GM21529 (cell line): ENCODE data around the gene ACOXL.
A peak's percentile ranks its signal among the peaks of the same experiment; 100 is the strongest.
"Not testable (repeated sequence)": the region's sequence is repeated elsewhere in the genome, so short reads cannot be mapped to it uniquely, and the experiment has no call there.

Experiments used
- ATAC-seq: cut with Tn5 transposase; IDR thresholded peaks from one replicate; pipeline ENCODE4 v1.9.1; 2021; ENCODE audit not compliant: unreplicated experiment

The ACOXL gene

GRCh38 chr2:110852541-110853263, 120.3 kb downstream of the ACOXL start:
- no peak for ATAC-seq

GRCh38 chr2:110853516-110853915, 121.1 kb downstream of the ACOXL start:
- no peak for ATAC-seq

- no peak for ATAC-seq
Measured at GRCh38 chr2:110853948-110854347, 121.6 kb downstream of the ACOXL start.

GRCh38 chr2:110854355-110855081, 122.1 kb downstream of the ACOXL start:
- ATAC-seq = no peak

GRCh38 chr2:110855841-110856240, 123.5 kb downstream of the ACOXL start:
- ATAC-seq = not testable (repeated sequence)

GRCh38 chr2:110858135-110858725, 125.9 kb downstream of the ACOXL start:
- ATAC-seq = peak; percentile 89

- ATAC-seq = no peak
Measured at GRCh38 chr2:110858993-110859701, 126.8 kb downstream of the ACOXL start.

- ATAC-seq = no peak
Measured at GRCh38 chr2:110860630-110861029, 128.3 kb downstream of the ACOXL start.

- ATAC-seq = no peak
Measured at GRCh38 chr2:110861616-110862260, 129.4 kb downstream of the ACOXL start.

GRCh38 chr2:110863726-110864125, 131.4 kb downstream of the ACOXL start:
- ATAC-seq = no peak

- ATAC-seq = no peak
Measured at GRCh38 chr2:110864176-110864575, 131.8 kb downstream of the ACOXL start.

- ATAC-seq = no peak
Measured at GRCh38 chr2:110864731-110865130, 132.4 kb downstream of the ACOXL start.

- ATAC-seq = peak; percentile 93
Measured at GRCh38 chr2:110865188-110865587, 132.8 kb downstream of the ACOXL start.

- no peak for ATAC-seq
Measured at GRCh38 chr2:110866045-110866444, 133.7 kb downstream of the ACOXL start.

GRCh38 chr2:110866466-110866865, 134.1 kb downstream of the ACOXL start:
- ATAC-seq = no peak

GRCh38 chr2:110867078-110867477, 134.7 kb downstream of the ACOXL start:
- ATAC-seq = no peak

GRCh38 chr2:110868971-110869370, 136.6 kb downstream of the ACOXL start:
- no peak for ATAC-seq

GRCh38 chr2:110869472-110870446, 137.4 kb downstream of the ACOXL start:
- no peak for ATAC-seq

- no peak for ATAC-seq
Measured at GRCh38 chr2:110870545-110870944, 138.2 kb downstream of the ACOXL start.

- peak; percentile 43 for ATAC-seq
Measured at GRCh38 chr2:110871637-110872036, 139.3 kb downstream of the ACOXL start.
